GM19351 (cell line): Measurements from ENCODE around the gene TNFAIP1.

Experiments used
- ATAC-seq: cut with Tn5 transposase; IDR thresholded peaks from one replicate; pipeline ENCODE4 v1.9.1; 2021; ENCODE audit warnings: mild to moderate bottlenecking, moderate library complexity; ENCODE audit not compliant: unreplicated experiment

The TNFAIP1 gene

DNA sequence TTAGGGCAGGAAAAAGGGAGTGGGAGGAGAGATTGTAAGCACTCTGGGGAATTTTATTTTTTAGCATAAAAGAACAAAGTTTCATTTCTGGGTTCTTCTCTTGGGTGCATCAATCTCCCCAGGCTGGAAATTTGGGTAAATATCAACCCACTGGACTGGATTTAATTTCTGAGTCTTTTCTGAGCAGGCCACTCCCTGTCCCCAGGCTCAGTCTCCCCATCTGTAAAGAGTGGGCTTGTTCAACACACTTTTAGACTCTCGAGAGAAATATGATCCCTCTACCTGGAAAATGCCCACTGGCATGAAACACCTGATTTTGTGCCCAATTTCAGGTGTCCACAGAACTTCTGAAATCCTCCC lies 35.2 kb downstream of the TNFAIP1 start:
- no peak for ATAC-seq

DNA sequence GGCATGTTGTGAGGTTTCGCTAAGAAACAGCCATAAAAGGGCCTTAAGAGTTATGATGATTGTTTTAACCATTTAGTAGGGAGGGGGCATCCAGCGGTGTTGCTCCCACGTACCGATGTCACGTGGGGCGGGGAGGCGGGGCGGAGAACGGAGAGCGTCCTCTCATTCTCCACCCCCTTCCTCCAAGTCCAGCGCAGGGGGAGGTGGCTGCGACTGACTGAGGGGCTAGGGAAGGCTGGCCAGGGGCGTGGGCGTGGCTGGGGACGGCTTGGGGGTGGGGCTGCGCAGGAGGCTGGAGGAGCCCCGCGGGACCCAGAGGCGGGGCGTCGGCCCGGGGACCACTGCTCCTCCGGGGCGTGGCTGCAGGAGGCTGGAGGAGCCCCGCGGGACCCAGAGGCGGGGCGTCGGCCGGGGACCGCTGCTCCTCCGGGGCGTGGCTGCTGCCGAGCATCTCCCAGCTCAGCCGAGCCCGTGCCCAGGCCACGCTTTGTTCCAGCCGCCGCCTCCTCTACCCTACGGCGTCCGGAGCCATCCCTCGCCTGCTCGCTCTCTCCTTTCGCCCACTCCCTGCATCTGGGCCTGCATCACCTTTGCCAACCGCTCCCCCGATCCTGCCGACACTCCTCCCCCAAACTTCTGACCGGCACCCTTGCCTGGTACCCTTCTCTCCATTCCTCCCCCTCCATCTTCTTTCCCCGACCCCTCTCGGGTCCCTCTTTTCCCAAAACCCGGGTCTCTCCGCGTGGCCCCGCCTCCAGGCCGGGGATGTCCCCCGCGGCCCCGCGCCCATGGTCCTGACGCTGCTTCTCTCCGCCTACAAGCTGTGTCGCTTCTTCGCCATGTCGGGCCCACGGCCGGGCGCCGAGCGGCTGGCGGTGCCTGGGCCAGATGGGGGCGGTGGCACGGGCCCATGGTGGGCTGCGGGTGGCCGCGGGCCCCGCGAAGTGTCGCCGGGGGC lies 36.0 kb downstream of the TNFAIP1 start, which contains the start of gene SARM1:
SARM1 (plus strand) TSS at position 450 of the 958 bp plus-strand sequence; CDS start at position 789, 339 bp downstream.
- peak; percentile 81 for ATAC-seq

- ATAC-seq = peak; percentile 9
Measured at GRCh38 chr17:28372203-28372944, 36.8 kb downstream of the TNFAIP1 start.

DNA sequence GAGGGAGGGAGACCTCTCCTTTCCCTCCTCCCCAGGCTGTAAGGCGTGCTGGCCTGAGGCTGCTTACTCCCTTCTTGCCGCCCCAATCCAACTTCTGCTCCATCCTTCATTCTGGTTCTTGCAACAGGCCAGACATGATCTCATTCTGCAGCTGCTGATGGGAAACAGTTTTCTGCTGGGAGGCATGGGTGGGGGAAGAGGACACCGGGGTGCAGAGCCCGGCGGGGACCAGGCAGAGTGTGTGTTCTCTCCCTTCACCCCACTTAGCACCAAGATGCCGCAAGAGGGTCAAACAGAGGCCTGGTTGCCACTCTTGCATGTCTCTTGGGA lies 37.3 kb downstream of the TNFAIP1 start:
- no peak for ATAC-seq

DNA sequence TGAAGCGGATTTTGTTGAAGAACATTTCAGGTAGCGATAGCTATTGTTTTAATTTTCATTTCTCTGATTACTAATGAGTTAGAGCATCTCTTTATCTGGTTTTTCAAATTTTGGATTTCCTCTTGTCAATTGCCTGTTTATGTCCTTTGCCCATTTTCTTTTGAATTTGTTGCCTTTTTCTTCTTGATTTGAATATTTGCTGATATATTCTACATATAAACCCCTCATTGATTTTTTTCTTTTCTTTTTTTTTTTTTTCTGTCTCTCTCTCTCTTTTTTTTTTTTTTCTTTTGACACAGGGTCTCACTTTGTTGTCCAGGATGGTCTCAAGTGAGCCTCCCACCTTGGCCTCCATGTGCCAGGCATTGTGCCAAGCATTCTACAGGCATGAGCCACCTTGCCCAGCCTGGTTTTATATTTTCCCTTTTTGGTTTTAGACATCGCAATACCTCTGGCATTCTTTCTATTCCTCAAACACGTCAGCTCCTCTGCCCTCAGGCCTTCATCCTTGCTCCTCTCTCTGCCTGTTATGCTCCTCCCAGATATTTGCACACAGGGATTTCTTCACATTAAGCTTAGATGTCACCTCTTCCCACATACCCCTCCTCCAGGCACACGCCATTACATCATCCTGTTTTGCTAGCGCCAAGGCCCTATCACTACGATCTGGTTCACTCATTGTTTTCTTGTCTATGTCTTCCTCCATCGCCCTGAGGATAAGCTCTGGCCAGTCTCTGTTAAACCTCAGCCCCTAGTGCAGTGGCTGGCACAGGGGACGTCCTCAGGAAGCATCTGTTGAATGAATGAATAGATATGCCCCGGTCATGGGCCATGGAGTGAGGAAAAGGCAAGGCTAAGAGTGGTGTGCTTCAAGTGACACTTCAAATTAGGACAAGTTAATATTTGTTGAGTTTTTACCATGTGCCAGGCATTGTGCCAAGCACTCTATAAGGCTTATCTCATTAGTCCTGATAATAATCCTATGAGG lies 44.5 kb downstream of the TNFAIP1 start:
- no peak for ATAC-seq

GRCh38 chr17:28381141-28381825 lies 45.7 kb downstream of the TNFAIP1 start:
- no peak for ATAC-seq

DNA sequence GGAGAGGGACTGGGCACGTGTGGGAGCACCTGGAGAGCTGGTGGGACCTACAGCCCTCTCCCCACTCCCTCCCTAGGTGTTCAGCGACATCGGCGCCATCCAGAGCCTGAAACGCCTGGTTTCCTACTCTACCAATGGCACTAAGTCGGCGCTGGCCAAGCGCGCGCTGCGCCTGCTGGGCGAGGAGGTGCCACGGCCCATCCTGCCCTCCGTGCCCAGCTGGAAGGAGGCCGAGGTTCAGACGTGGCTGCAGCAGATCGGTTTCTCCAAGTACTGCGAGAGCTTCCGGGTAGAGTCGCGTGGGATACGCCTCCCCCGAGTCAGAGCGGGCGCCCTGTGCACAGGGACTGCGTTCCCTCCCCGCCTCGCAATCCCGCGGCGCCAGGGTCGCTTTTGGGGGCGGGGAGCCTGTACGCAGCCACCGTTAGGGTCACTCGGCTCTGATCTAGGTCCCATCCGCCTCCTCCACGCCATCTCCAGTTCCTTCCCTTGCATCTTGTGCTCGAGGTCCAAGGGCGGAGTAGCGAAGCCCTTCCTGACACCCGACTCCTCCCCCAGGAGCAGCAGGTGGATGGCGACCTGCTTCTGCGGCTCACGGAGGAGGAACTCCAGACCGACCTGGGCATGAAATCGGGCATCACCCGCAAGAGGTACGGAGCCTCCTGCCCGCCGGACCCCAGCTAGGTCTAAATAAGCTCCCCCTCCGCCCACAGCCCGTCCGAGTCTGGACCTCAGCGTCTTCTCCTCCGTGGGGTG lies 48.9 kb downstream of the TNFAIP1 start:
- ATAC-seq = peak; percentile 72

- peak; percentile 28 for ATAC-seq
Measured at GRCh38 chr17:28385037-28385400, 49.5 kb downstream of the TNFAIP1 start.

DNA sequence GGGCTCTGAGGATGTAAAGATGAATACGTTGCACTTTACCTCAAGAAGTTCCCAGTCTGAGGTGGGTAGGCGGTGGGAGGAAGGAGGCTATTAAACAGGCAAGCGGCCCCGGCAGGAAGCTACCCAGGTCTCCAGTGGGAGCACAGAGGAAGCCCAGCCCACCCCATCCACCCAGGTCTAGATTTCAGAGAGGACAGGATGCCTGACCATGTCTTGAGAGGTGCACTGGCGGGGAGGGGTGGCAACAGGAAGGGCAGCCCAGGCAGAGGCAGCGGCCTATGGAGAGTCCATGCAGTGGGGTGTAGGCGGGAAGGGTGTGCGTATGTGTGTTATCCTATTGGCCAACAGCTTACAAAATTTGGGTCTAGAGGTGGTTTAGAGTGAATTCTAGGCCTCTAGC lies 49.8 kb downstream of the TNFAIP1 start:
- no peak for ATAC-seq

- ATAC-seq = no peak
Measured at GRCh38 chr17:28386391-28386790, 50.8 kb downstream of the TNFAIP1 start.

- ATAC-seq = no peak
Measured at GRCh38 chr17:28388106-28388505, 52.5 kb downstream of the TNFAIP1 start.

DNA sequence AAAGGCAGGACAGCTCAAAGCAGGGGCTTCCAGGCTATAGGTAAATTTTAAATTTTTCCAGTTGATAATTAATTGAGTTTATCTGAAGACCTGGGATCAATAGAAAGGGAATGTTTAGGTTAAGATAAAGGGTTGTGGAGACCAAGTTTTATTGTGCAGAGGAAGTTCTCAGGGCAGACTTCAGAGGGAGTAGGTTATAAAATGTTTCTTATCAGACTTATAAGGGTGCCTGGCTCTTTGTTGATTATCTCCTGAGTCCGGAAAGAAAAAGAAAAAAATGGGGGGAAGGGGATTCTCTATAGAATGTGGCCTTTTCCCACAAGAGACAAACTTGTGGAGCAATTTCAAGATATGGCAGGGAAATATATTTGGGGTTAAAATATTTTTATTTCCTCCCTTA lies 54.6 kb downstream of the TNFAIP1 start:
- ATAC-seq = no peak

- ATAC-seq = no peak
Measured at GRCh38 chr17:28390563-28390962, 55.0 kb downstream of the TNFAIP1 start.

DNA sequence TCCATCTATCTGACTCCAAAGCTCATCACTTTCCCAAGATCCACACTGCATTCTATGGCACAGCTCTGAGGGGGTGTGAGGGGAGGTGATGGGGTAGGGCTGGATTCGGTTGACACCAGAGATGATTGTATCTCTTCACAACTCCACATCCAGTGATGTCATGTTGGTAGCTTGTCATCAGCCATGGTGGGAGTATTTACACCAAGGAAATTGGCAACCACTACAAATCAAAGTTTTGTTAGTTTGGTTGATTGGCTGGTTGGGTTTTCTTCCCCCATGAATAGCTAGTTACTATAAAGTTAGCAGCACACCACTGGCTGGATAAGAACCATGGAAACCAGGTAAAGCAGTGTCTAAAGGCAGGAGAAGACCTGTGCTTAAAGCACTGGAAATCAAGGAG lies 55.4 kb downstream of the TNFAIP1 start:
- ATAC-seq = no peak

- no peak for ATAC-seq
Measured at GRCh38 chr17:28391401-28391800, 55.8 kb downstream of the TNFAIP1 start.

GRCh38 chr17:28392491-28392890 lies 56.9 kb downstream of the TNFAIP1 start:
- no peak for ATAC-seq

GRCh38 chr17:28394337-28395116 lies 59.0 kb downstream of the TNFAIP1 start:
- ATAC-seq = no peak

DNA sequence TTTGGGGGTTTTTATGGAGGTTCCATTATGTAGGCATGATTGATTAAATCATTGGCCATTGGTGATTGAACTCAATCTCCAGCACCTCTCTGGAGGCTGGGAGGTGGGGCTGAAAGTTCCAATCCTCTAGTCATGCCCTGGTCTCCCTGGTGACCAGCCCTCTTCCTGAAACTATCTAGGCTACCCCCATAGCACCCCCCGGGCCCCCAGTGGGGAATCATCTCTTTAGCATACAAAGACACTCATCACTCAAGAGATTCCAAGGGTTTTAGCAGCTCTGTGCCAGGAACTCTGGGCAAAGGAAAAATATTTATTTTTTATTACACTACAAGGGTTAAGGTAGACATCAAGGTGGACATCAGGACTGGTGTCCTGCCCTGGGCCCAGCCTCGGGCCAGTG lies 59.9 kb downstream of the TNFAIP1 start:
- no peak for ATAC-seq

DNA sequence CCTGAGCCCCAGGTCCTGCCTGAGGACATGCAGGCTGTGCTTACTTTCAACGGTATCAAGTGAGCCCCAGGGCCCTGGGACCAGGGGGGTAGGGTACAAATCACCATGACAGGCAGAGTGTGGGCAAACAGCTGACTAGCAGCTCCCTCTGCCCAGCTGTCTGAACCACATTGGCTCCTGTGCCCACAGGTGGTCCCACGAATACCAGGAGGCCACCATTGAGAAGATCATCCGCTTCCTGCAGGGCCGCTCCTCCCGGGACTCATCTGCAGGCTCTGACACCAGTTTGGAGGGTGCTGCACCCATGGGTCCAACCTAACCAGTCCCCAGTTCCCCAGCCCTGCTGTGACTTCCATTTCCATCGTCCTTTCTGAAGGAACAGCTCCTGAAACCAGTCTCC lies 60.4 kb downstream of the TNFAIP1 start:
- no peak for ATAC-seq
